ENCODE measurements around the gene ZFP64.

- TF ChIP-seq GATA2 (IDR thresholded peaks at IDR 0.05; ENCODE audit: low read depth, low read length) (no peak), GATA3 (IDR thresholded peaks at IDR 0.05; ENCODE audit: low read depth, low read length) (no peak)
Observed at GRCh38 chr20:52224920-52225319, 33.3 kb upstream of the ZFP64 start.
